Measurements from ENCODE around the gene MSRB2.

The MSRB2 gene

DNA sequence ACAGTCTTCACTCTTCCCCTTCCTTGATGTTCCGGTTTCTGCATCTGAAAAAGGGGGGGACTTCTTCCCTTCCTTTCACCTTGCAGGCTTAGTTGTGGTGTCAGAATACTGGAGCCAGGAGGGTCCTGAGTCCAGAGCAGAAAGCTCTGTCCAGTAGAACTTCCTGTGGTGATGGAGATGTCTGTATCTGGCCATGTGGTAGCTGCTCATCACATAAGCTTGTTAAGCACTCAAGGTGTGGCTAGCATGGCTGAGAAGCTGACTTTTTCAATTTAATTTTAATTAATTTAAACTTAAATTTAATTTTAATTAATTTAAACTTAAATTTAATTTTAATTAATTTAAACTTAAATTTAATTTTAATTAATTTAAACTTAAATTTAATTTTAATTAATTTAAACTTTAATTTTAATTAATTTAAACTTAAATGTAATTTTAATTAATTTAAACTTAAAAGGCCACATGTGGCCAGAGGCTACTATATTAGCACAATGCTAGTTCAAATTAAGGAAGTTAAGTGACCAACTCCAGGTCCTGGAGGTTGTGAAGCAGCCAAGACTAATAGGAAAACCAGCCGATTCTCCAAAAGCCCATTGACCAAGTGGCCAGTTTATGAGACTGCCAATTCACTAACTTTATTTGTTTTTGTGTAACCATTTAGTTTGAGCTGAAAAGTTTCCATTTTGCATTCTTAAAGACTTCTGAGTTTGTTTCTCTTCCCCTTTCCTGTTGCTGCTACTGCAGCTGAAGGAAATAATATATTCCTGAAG is 16.3 kb downstream of the MSRB2 start:
- no peak for DNase-seq (ENCODE audit: low read depth)

DNA sequence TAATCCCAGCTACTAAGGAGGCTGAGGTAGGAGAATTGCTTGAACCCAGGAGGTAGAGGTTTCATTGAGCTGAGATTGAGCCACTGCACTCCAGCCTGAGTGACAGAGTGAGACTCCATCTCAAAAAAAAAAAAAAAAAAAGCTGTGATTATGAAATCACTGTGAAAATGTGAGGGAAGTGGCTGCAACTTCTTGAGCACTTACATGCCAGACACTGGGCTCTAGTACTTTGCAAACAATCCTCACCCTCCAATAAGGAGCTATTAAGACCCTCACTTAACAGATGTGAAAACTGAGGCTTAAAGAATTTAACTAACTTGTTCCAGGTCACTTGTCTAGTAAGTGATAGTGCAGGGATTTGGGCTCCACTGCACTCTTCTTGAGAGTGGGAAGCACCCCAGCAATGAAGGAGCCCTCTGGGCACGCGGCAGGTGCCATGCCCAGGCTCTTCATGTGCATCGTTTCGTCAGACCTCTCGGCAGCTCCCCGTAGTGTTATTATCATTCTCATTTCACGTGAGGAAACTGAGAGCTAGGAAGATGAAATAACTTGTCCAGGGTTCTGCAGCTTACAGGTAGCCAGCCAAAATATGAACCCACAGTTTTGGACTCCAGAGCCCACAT is 19.0 kb downstream of the MSRB2 start:
- DNase-seq (ENCODE audit: low read depth) = no peak

GRCh38 chr10:23116486-23117205 is 21.3 kb downstream of the MSRB2 start:
- DNase-seq (ENCODE audit: low read depth) = no peak

DNA sequence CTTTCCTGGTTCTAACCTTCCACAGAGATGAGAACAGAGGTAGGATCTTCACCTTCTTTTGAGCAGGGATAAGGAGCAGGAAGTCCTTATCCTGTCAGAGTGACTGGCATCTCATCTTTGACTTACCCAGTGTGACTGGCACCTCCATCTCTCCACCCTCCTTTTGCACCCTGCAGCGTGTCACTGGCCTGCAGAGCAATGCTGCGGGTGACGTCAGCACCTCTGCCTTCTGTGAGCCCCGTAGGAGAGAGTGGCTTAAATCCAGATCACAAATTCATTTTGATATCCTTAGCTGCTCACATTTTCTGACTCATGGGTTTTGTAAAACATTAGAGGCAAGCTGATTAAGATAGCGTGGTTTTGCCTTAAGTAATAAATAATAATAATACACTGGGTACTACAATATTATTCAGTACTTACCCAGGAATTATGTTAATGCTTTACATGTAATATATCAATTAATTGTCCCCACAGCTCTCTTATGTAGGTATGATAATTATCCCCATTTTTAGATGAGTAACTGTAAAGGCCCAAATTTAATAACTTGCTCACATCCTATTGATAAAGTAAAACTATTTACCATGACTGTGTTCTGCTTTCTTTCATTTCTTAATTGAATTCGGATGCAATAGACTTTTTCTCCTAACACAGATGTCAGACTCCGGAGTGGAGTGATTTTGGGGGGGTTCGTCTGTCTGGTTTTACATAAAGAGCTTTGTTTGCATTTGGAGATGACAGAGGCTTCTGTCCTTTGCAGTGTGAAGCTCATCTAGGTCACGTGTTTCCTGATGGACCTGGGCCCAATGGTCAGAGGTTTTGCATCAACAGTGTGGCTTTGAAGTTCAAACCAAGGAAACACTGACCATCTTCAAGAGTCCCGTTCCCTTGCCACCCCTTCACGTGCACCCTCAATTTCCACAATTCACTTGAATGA is 24.9 kb downstream of the MSRB2 start:
- no peak for DNase-seq (ENCODE audit: low read depth)

DNA sequence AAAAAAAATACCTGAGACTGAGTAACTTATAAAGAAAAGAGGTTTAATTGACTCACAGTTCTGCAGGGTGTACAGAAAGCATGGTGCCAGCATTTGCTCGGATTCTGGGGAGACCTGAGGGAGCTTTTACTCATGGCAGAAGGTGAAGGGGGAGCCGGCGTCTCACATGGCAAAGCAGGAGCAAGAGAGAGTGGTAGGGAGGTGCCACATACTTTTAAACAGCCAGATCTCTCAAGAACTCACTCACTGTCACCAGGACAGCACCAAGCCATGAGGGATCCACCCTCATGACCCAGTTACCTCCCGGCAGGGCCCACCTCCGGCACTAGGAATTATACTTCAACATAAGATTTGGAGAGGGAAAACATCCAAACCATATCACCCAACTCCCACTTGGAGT is 25.8 kb downstream of the MSRB2 start:
- DNase-seq (ENCODE audit: low read depth) = no peak

GRCh38 chr10:23136462-23136861 is 41.1 kb downstream of the MSRB2 start:
- DNase-seq (ENCODE audit: low read depth) = no peak

GRCh38 chr10:23139677-23140076 is 44.3 kb downstream of the MSRB2 start:
- DNase-seq (ENCODE audit: low read depth) = no peak

DNA sequence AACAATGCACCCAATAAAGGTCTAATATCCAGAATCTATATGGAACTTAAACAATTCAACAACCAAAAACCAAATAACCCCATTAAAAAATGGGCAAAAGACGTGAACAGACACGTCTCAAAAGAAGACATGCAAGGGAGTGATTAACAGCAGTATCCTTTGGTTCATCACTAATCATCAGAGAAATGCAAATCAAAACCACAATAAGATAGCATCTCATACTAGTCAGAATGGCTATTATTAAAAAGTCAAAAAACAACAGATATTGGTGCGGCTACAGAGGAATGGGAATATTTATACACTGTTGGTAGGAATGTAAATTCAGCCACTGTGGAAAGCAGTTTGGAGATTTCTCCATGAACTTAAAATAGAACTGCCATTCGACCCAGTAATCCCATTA is 46.6 kb downstream of the MSRB2 start:
- no peak for DNase-seq (ENCODE audit: low read depth)

DNA sequence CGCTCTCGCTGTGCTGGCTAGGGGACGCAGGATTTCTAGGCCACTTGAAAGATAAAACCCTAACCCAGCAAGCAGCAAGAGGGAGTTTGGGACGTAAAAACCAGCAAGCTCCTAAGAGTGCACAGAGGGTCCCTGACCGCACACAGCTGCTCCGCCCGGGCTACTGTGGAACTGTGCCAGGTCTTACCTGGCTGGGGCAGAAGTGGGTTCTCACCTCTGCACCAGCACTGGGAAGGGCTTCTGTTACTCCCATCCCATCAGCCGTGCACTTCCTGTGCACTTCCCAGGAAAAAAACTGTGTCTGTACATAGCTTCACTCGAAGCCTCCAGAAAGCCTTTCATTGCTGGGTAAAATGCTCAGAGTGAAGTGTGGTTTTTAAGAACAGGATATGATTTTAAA is 50.9 kb downstream of the MSRB2 start:
- DNase-seq (ENCODE audit: low read depth) = no peak

- no peak for DNase-seq (ENCODE audit: low read depth)
Observed at GRCh38 chr10:23147035-23147434, 51.7 kb downstream of the MSRB2 start.

- DNase-seq (ENCODE audit: low read depth) = no peak
Observed at GRCh38 chr10:23148214-23148613, 52.8 kb downstream of the MSRB2 start.

GRCh38 chr10:23150091-23150490 is 54.7 kb downstream of the MSRB2 start:
- DNase-seq (ENCODE audit: low read depth) = no peak

DNA sequence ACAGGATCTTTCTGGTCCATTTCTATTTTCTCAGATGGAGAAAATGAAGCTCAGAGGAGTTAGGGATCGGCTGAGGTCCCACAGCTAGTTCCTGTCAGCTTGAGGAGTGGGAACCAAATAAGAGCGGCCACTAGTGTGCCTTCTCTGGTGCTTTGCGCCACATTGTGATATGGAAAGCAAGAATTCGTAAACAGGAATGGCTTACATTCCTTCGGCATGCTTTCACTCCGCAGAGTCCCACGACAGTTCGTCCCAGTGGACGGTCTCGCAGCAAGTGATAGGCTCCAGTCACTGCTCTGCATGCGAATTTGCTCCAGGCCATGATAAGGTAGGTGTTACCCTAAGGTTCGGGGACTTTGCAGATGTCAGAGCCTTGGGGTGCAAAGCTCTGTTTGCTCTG is 55.2 kb downstream of the MSRB2 start:
- DNase-seq (ENCODE audit: low read depth) = no peak

DNA sequence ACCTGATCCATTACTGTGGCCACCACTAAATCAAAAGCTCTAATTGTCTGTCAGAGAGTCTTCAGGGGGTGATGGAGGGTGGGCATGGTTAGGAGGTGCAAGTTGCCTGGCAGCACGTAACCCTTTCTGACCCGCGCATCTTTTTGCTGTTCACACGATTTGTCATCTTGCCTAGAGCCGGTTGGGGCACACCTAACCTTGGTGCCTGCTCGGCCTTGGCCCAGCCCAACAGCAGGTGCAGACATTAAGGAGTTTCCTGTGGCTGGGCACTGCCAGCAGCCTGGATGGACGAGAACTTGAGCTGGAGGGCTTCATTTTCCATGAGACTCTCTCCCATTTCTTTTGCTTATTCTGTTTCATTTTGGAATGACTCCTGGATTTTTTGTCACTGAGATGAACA is 55.7 kb downstream of the MSRB2 start:
- DNase-seq (ENCODE audit: low read depth) = no peak

DNA sequence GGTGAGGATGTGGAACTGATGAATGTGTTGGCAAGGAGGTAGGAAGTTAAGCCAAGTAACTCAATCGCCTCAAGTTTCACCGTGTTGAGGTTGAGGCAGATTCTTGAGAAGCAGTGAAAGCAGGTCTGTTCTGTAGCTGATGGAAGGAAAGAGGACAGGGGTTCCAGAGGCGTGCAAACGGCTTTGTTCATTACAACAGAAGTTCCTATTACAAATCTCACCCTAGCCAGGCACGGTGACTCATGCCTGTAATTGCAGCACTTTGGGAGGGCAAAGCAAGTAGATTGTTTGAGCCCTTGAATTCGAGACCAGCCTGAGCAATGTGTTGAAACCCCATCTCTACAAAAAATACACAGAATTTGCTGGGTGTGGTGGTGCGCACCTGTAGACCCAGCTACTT is 59.8 kb downstream of the MSRB2 start:
- no peak for DNase-seq (ENCODE audit: low read depth)

DNA sequence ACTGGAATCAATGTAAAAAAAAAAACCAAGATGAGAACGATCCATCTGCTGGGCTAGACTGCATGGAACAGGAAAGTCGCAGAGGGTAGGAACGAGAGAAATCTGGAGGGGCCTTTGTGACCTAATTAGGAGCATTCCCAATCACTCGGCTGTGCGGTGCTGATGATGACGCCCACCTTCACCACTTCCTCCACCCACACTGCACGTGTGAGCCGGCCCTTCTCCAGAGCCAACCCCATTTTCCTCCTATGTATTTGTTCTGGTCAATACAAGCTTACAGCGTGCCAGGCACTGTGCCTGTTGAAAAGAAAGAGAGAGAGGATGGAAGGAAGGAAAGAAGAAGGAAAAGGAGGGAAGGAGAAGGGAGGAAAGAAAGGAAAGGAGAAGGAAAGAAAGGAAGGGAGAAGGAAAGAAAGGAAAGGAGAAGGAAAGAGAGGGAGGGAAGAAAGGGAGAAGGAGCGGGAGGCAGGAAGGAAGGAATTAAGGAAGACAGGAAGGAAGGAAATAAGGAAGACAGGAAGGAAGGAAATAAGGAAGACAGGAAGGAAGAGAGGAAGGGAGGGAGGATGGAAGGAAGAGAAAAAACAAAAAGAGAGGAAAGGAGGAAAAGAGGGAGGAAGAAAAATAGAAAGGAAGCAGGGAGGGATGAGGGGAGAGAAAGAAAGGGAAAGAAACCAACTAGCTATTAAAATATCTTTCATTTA is 61.2 kb downstream of the MSRB2 start:
- no peak for DNase-seq (ENCODE audit: low read depth)

- no peak for DNase-seq (ENCODE audit: low read depth)
Observed at GRCh38 chr10:23157239-23157681, 61.9 kb downstream of the MSRB2 start.

GRCh38 chr10:23157691-23158369 is 62.5 kb downstream of the MSRB2 start:
- no peak for DNase-seq (ENCODE audit: low read depth)

DNA sequence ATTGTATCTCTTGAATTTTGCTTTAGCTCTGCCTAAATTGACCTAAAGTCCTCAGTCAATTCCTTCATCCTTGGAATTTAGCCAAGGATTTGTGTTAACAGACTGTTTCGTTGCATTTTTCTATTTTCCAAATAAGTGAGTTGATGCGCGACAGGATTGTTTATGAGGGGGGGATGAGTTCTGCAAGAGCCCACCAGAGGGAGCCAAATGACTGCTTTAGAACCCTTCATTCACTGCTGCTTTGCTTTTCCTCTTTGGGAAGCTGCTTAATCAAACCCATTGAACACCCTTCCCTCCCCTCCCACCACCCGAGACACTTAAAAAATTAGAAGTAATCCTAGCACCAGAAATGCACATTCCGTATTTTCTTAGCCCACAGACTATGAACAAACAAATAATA is 63.0 kb downstream of the MSRB2 start:
- DNase-seq (ENCODE audit: low read depth) = peak; percentile 7

DNA sequence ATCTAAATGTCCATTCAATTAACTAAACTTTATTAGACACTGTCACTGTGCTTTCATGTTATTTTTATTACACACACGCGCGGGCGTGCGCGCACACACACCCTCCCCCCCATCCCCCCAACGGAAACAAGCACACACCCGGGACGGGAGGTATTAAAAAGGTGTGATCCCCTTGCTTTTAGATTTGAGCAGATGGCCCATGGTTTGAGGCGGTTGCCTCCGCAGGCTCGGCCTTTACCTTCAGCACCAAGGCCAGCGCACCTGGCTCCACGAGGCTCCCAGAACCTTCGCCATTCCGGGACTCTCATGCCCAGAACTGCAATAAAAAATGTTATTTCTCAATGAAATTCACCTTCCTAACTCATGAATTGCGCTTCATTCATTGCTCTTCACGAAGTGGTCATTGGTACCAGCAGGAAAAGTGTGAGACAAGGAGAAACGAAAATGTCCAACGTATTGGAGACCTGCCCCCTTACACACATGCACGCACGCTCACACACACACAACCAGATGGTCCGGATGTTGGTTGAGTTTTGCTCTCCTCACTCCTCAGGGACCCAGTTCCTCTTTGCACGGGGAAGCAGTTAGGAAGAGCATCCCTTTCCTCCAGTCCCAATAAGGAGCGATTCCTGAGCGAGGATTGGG is 76.0 kb downstream of the MSRB2 start:
- no peak for DNase-seq (ENCODE audit: low read depth)

All from stimulated activated CD8-positive, alpha-beta memory T cell treated with anti-CD3 and anti-CD28 coated beads, Interleukin-12 subunit alpha, Interleukin-12 subunit beta, amount 100 ng/mL, for 1 hour (primary cell).